Middle frontal gyrus (tissue), 1 donor: Measurements from ENCODE around the gene SEC62.

Experiments used
- DNase-seq: peaks from one replicate; pipeline ENCODE4 v3.0.0-alpha.2; 2015; ENCODE audit warnings: low spot score; ENCODE audit errors: extremely low spot score

SEC62 gene

GRCh38 chr3:169966951-169967915 is 626 bp downstream of the SEC62 start:
- DNase-seq, result no peak

- no peak for DNase-seq
Observed at GRCh38 chr3:169968224-169968885, 1.7 kb downstream of the SEC62 start.

- no peak for DNase-seq
Observed at GRCh38 chr3:169969174-169970095, 2.8 kb downstream of the SEC62 start.

- DNase-seq, result no peak
Observed at GRCh38 chr3:169970847-169971246, 4.2 kb downstream of the SEC62 start.

GRCh38 chr3:169971522-169971921 is 4.9 kb downstream of the SEC62 start:
- DNase-seq, result no peak

- no peak for DNase-seq
Observed at GRCh38 chr3:169980055-169980454, 13.4 kb downstream of the SEC62 start.

DNA sequence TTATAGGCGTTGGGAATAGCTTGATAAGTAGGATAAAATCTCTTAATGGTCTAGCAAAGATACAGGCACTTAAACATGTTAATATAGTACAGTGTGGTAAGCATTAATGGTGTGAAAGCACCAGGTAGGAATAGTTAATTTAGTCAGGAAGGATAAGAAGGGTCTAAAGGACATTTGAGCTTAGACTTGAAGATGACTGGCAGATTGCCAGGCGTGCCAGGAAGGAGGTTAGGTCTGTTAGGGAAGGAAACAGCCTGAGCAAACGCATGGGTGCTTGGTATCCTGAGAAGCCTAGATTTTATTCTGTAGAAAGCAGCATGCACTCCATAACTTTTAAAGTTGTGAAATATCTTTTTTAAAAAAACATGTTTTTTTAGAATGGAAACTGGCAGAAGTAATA is 17.7 kb downstream of the SEC62 start:
- DNase-seq, result no peak

DNA sequence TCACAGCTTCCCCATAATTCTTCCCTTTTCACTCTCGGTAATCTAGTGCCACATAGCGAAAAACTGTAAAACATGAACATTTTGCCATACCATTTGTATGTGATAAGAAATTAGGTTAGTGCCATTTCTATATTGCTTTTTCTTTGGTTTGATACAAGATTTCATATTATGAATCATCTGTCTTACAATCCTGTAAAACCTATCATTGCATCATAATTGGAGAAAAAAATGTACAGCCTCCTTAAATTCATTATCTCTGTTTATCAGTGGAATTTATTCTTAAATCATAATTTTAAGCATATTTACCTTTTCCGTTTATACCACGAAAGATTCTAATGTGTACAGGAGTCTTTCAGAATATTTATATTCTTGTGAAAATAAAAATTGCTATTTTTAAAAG is 23.8 kb downstream of the SEC62 start:
- no peak for DNase-seq

DNA sequence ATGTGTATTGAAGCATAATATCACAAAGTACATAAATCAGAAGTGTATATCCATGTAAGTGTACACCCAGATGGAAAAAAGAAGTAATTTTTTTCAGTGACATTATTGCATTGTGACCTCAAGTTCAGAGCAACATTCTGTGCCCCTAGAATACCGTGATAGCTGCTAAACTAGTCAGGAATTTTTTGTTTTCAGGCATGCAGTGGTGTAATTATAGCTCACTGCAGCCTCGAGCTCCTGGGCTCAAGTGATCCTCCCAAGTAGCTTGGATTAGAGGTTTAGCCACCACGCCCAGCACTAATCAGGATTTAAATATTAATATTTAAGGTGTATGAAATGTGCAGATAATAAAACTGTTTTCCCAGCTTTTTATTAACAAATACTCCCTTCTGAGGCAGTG is 25.5 kb downstream of the SEC62 start:
- no peak for DNase-seq

GRCh38 chr3:169992781-169993180 is 26.2 kb downstream of the SEC62 start:
- DNase-seq, result no peak

DNA sequence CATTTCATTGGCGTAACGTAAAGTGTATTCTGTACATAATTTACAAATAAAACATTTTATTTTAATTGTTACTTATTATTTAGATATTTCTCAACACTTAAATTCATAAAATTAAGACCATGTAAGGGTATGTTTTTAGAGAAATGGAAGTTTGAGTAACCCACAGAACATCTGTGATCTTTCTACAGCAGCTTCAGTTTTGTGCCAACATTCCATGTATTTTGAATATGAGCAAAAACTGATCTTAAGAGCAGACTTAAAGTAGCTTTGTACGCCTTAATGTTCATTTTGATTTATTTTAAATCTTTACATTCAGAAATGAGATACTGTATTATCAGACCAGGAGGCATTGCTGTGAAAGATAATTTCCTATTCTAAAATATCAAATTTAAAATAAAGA is 27.2 kb downstream of the SEC62 start:
- no peak for DNase-seq

DNA sequence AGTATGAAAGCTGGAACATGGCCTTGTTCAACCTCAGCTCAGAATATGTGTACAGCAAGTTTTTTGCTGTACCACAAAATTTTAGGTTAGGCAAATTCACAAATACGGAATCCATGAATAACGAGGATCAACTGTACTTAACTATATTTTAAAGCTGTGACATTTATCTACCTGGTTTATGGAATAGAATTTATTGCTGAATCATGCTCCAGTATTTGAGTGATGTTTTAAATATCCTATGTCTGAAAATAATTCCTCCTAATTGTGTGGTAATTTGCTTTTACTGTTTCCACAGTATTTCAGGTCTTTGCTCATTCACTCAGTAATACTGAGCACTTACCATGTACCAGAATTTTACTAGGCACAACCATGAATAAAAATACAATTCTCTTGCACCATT is 29.5 kb downstream of the SEC62 start:
- no peak for DNase-seq

DNA sequence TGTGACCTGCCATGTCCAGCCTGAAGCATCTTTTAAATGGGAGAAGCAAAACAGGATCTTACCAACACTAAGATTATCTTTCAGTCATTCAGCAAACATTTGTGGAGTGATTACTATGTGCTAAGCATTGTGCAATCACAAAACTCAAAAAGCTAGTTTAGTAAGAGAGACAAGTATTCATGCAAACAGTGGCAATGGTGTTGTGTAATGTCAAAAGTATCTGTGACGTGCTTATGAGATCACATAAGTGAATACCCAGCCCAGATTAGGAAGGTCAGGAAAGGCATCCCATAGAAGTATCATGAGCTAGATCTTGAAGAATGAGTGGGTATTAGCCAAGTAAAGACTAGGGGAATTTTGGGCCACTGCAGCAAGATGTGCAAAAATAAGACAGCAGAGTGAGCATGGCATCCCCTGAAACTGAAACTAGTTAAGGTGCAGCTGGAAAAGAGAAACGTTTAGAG is 32.1 kb downstream of the SEC62 start:
- DNase-seq, result no peak

DNA sequence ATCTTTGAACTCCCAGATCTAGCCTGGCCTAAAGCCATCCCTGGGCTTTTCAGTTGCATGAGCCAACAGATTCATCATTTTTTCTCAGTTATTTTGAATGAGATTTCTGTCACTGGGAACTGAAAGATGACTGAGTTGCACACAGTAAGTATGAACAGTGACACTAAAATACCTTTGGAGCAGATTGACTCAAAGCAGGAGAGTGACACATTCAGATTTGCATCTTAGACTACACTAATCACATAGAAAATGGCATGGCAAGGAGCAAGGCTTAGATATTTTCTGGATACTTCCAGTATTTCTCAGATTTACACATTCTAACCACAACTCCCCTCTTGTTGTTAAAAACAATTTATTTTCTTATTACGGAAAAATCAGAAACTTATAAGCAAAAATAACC is 32.8 kb downstream of the SEC62 start:
- no peak for DNase-seq

GRCh38 chr3:170000051-170000450 is 33.4 kb downstream of the SEC62 start:
- DNase-seq, result no peak

- DNase-seq, result no peak
Observed at GRCh38 chr3:170002231-170002630, 35.6 kb downstream of the SEC62 start.

GRCh38 chr3:170002879-170003278 is 36.3 kb downstream of the SEC62 start:
- no peak for DNase-seq

GRCh38 chr3:170003881-170004356 is 37.3 kb downstream of the SEC62 start:
- DNase-seq, result no peak

- DNase-seq, result no peak
Observed at GRCh38 chr3:170007031-170007663, 40.5 kb downstream of the SEC62 start.

DNA sequence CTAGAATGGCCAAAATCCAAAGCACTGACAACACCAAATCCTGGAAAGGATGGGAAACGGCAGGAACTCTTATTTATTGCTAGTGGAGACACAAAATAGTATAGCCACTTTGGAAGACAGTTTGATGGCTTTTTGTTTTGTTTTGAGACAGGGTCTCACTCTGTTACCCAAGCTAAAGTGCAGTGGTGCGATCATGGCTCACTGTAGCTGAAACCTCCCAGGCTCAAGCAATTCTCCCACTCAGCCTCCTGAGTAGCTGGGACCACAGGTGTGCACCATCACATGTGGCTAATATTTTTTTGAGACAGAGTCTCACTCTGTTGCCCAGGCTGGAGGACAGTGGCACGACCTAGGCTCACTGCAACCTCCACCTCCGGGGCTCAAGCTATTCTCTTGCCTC is 43.9 kb downstream of the SEC62 start:
- DNase-seq, result no peak
